ENCODE data around the gene ANGEL1. TPM values are rescaled to one million over a fixed set of nuclear protein-coding genes. Genes with fewer than 3 reads are reported as not detected.
A peak's percentile ranks its signal among the peaks of the same experiment; 100 is the strongest.

Gene ANGEL1
- total and polyA plus RNA-seq, 10 donors: 7.4 to 76.8 (median 47.2) TPM

GRCh38 chr14:76855066-76855465 is 42.4 kb upstream of the ANGEL1 start:
- H3K36me3 ChIP-seq: no peaks in the 10 kb centered on the region
- H3K4me1 ChIP-seq: no peaks in the 10 kb centered on the region
- H3K27me3 ChIP-seq (replicated peaks in 1 of 7): no peaks in the 10 kb centered on the region
- H3K9me3 ChIP-seq: no peaks in the 10 kb centered on the region
- TF ChIP-seq POLR2A (IDR thresholded peaks at IDR 0.05) (no peak), POLR2AphosphoS5 (IDR thresholded peaks at IDR 0.05) (no peak), CTCF (IDR thresholded peaks at IDR 0.05 in 8 of 11, conservative IDR thresholded peaks at IDR 0.05 in 3 of 11) (no peak)
- intact Hi-C loops (cut with DNase I; ENCODE audit: low total_unique reads): no loop called here
- WGBS, 5 donors: 92 to 97% (median 96%) methylated on average over 2 of the region's 2 CpGs
- H3K4me3 ChIP-seq: no peak overlapping the region
- H3K27ac ChIP-seq: no peak overlapping the region
- DNase-seq: no peak

DNA sequence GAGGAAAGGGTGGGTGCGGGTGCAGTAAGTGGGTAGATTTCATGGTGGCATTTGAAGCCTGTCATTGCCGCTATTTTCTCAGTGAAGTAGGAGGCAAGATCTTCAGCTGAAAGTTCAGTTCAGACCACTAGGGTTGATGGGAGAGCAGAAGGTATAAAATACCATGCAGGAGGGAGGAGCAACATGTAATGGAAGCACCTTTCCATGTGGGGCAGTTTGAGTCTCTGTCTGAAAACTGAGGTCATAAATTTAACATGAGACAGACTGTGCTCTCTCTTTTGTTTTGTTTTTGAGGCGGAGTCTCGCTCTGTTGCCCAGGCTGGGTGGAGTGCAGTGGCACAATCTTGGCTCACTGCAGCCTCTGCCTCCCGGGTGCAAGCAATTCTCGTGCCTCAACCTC is 36.2 kb upstream of the ANGEL1 start:
- Histone ChIP-seq H3K36me3 (no peaks in the 10 kb centered on the region), H3K4me1 (peaks cover 0 to 25% (median 14%) of the 10 kb centered on the region in 6 donors), H3K27me3 (replicated peaks in 1 of 7) (no peaks in the 10 kb centered on the region), H3K27ac (peak overlapping the region in 1 of 8 donors; percentile 9), H3K4me3 (no peak overlapping the region), H3K9me3 (no peaks in the 10 kb centered on the region)
- TF ChIP-seq POLR2A (IDR thresholded peaks at IDR 0.05) (no peak), CTCF (IDR thresholded peaks at IDR 0.05 in 8 of 11, conservative IDR thresholded peaks at IDR 0.05 in 3 of 11) (no peak), POLR2AphosphoS5 (IDR thresholded peaks at IDR 0.05) (no peak)
- WGBS, 5 donors: 80 to 94% (median 89%) methylated on average over 6 of the region's 6 CpGs
- intact Hi-C loops (cut with DNase I; ENCODE audit: low total_unique reads): no loop called here
- DNase-seq: no peak

- 72 to 77% (median 76%) methylated on average over 7 of the region's 7 CpGs for WGBS, 5 donors
These were observed 33.8 kb upstream of the ANGEL1 start for GRCh38 chr14:76846331-76847047.

More at GRCh38 chr14:76846331-76847047, 33.8 kb upstream of the ANGEL1 start:
- TF ChIP-seq POLR2A (IDR thresholded peaks at IDR 0.05): no peak
- no peak for TF ChIP-seq POLR2AphosphoS5 (IDR thresholded peaks at IDR 0.05)
- TF ChIP-seq CTCF (IDR thresholded peaks at IDR 0.05 in 8 of 11, conservative IDR thresholded peaks at IDR 0.05 in 3 of 11): no peak
- Histone ChIP-seq H3K9me3 (no peaks in the 10 kb centered on the region), H3K4me1 (peaks cover 0 to 26% (median 17%) of the 10 kb centered on the region in 6 donors), H3K27ac (no peak overlapping the region), H3K4me3 (no peak overlapping the region), H3K27me3 (replicated peaks in 1 of 7) (no peaks in the 10 kb centered on the region), H3K36me3 (no peaks in the 10 kb centered on the region)
- intact Hi-C loops (cut with DNase I; ENCODE audit: low total_unique reads): no loop called here
- no peak for DNase-seq
